K562 (cell line): ENCODE results near the gene ANO10. TPM values are rescaled to one million over a fixed set of nuclear protein-coding genes. Genes with fewer than 3 reads are reported as not detected.

Experiments
- ATAC-seq: fragments of 200-7000 bp; cut with Tn5 transposase; 3 replicates; pipeline ENCODE4 v1.9.1; 2020; ENCODE audit warnings: moderate library complexity
- BruUV-seq: library from RNA; stranded (reverse); fragments of 400-500 nt; replicated peaks from 2 replicates; lab custom pipeline; 2021; lab: Mats Ljungman, UMichigan
- CTCF ChIA-PET: fragments of 300-600 bp; formaldehyde crosslinking; extraction: SDS; loops from one replicate; lab custom pipeline; 2021; ENCODE audit warnings: low intra/inter-chr PET ratio; lab: Yijun Ruan, JAX
- POLR2A ChIA-PET: fragments of 300-600, 350-650 bp; sonication (Branson Sonifier 250); formaldehyde crosslinking; extraction: SDS; loops from one replicate; lab custom pipeline; 2021; ENCODE audit warnings: antibody characterized with exemption, inconsistent platforms; lab: Yijun Ruan, JAX
- DNase-seq, 4 experiments: peaks; one replicate each; pipeline versions ENCODE4 v3.0.0 to v3.0.0-alpha.2; 2011 to 2018; ENCODE audit warnings: low spot score in 3 of 4, mixed read lengths in 3 of 4; ENCODE audit errors: extremely low read depth in 1 of 4
- FAIRE-seq: peaks from 2 replicates; lab custom pipeline; 2011; peaks lifted over from hg19 to GRCh38; lab: Jason Lieb, UNC
- H2AFZ ChIP-seq: 2 replicates; pipeline ENCODE4 v1.6.0; 2011; ENCODE audit warnings: low read depth, low read length, control low read depth, inconsistent platforms
- H3K27ac ChIP-seq: fragments of 200-600 bp; 3 replicates; pipeline ENCODE4 v1.8.0; 2011; ENCODE audit warnings: low read depth, mild to moderate bottlenecking, control low read depth, inconsistent platforms, low read length, moderate library complexity, mixed read lengths; ENCODE audit errors: extremely low read depth
- H3K27me3 ChIP-seq, 2 experiments: fragments of 300-600 bp in 1 of 2; 2 replicates in 1 of 2; 3 replicates in 1 of 2; pipeline versions ENCODE4 v1.6.0 to v1.8.0; 2011; ENCODE audit warnings: inconsistent platforms in 2 of 2, low read length in 2 of 2, mild to moderate bottlenecking in 1 of 2, mixed read lengths in 1 of 2, moderate library complexity in 1 of 2; ENCODE audit not compliant: control insufficient read depth in 2 of 2, insufficient read depth in 2 of 2
- H3K36me3 ChIP-seq: fragments of 300-600 bp; 3 replicates; pipeline ENCODE4 v1.8.0; 2011; ENCODE audit warnings: mild to moderate bottlenecking, low read length, inconsistent platforms; ENCODE audit not compliant: control insufficient read depth, insufficient read depth
- H3K4me1 ChIP-seq, 2 experiments: fragments of 200-600 bp in 1 of 2; replicated peaks in 1 of 2; 2 replicates in 1 of 2; 3 replicates in 1 of 2; pipeline versions ENCODE4 v1.5.1 to v1.8.0; 2011; ENCODE audit warnings: inconsistent platforms in 2 of 2, low read length in 2 of 2, mild to moderate bottlenecking in 1 of 2, mixed read lengths in 1 of 2, moderate library complexity in 1 of 2; ENCODE audit not compliant: control insufficient read depth in 2 of 2, insufficient read depth in 2 of 2
- H3K4me2 ChIP-seq: 2 replicates; pipeline ENCODE4 v1.6.1; 2011; ENCODE audit warnings: low read length, control low read depth, inconsistent platforms, mixed read lengths; ENCODE audit not compliant: insufficient read depth
- H3K4me3 ChIP-seq: fragments of 200-600 bp; sonication (generic), shearing (Covaris generic); 2 replicates; pipeline ENCODE4 v1.5.1; 2016; ENCODE audit warnings: control low read depth, inconsistent platforms
- H3K79me2 ChIP-seq: fragments of 200-600 bp; 3 replicates; pipeline ENCODE4 v1.8.0; 2011; ENCODE audit warnings: low read length, inconsistent platforms; ENCODE audit not compliant: control insufficient read depth, insufficient read depth
- H3K9ac ChIP-seq, 2 experiments: 2 replicates each; pipeline versions ENCODE4 v1.6.0 to v1.6.1; 2011; ENCODE audit warnings: low read depth in 2 of 2, low read length in 2 of 2, control low read depth in 1 of 2, inconsistent platforms in 1 of 2, mild to moderate bottlenecking in 1 of 2, mixed read lengths in 1 of 2; ENCODE audit not compliant: insufficient read depth in 1 of 2
- H3K9me1 ChIP-seq: one replicate; pipeline ENCODE4 v1.6.0; 2011; ENCODE audit warnings: inconsistent platforms, mild to moderate bottlenecking, low read length, moderate library complexity; ENCODE audit not compliant: control insufficient read depth, insufficient read depth
- H3K9me3 ChIP-seq: replicated peaks from 2 replicates; pipeline ENCODE4 v1.5.1; 2011; ENCODE audit warnings: low read depth, low read length, inconsistent platforms; ENCODE audit not compliant: control insufficient read depth, insufficient read depth
- H4K20me1 ChIP-seq: replicated peaks from 2 replicates; pipeline ENCODE4 v1.6.1; 2011; ENCODE audit warnings: low read length, inconsistent platforms, mixed read lengths; ENCODE audit not compliant: control insufficient read depth, insufficient read depth
- E2F4 ChIP-seq: sonication (generic); formaldehyde crosslinking; IDR thresholded peaks from 2 replicates; pipeline ENCODE4 v1.8.0; 2022; ENCODE audit warnings: mild to moderate bottlenecking, low read depth, missing genetic modification reagents
- HNRNPUL1 ChIP-seq: fragments of 200-400 bp; formaldehyde crosslinking; IDR thresholded peaks from 2 replicates; pipeline ENCODE4 v1.6.1; 2017; ENCODE audit warnings: low read length
- IFI16 ChIP-seq: fragments of 250-450 bp; sonication (Bioruptor Pico); IDR thresholded peaks from 2 replicates; pipeline ENCODE4 v2.1.2; 2022; ENCODE audit warnings: mild to moderate bottlenecking, inconsistent platforms
- POU5F1 ChIP-seq: fragments of 150-350 bp; IDR thresholded peaks from 2 replicates; pipeline ENCODE4 v1.6.1; 2014; ENCODE audit warnings: borderline replicate concordance, low read length, low read depth, mild to moderate bottlenecking; ENCODE audit not compliant: partially characterized antibody
- RBM22 ChIP-seq: fragments of 200-400 bp; formaldehyde crosslinking; IDR thresholded peaks from 2 replicates; pipeline ENCODE4 v1.6.1; 2018; ENCODE audit warnings: low read length, low read depth; ENCODE audit not compliant: poor library complexity, severe bottlenecking
- RFX1 ChIP-seq: fragments of 450-650 bp; IDR thresholded peaks from 2 replicates; pipeline ENCODE4 v1.6.1; 2016; ENCODE audit warnings: mild to moderate bottlenecking, moderate library complexity
- RNF2 ChIP-seq: sonication (generic); IDR thresholded peaks from 2 replicates; pipeline ENCODE4 v1.6.1; 2016
- TARDBP ChIP-seq: fragments of 450-650 bp; IDR thresholded peaks from 2 replicates; pipeline ENCODE4 v1.6.1; 2016
- ZNF143 ChIP-seq: sonication (generic); formaldehyde crosslinking; IDR thresholded peaks from 2 replicates; pipeline ENCODE4 v1.9.0; 2022; ENCODE audit warnings: mild to moderate bottlenecking, missing genetic modification reagents
- ZNF175 ChIP-seq: fragments of 200-800 bp; sonication (Bioruptor generic); IDR thresholded peaks from 2 replicates; pipeline ENCODE4 v1.6.1; 2016; ENCODE audit warnings: low read depth, mild to moderate bottlenecking, missing genetic modification characterization, missing compliant biosample characterization
- ZNF3 ChIP-seq: fragments of 250-450 bp; sonication (Bioruptor Pico); IDR thresholded peaks from 2 replicates; pipeline ENCODE4 v1.5.0; 2021; ENCODE audit warnings: mild to moderate bottlenecking, moderate library complexity
- ZNF431 ChIP-seq: sonication (generic); formaldehyde crosslinking; IDR thresholded peaks from 2 replicates; pipeline ENCODE4 v1.8.0; 2022; ENCODE audit warnings: mild to moderate bottlenecking, missing genetic modification reagents
- WGBS: fragments of 100-300 bp; shearing (Covaris generic); methylation state at CpG from one replicate; pipeline ENCODE4 v1.1.6; 2016; ENCODE audit warnings: low coverage, mixed read lengths; ENCODE audit not compliant: insufficient coverage; ENCODE audit errors: missing lambda C conversion rate; 5-methylcytosine and 5-hydroxymethylcytosine counted together
- in situ Hi-C: fragments of 300-500 bp; cut with MboI; formaldehyde crosslinking; loops from 4 replicates; pipeline ENCODE4 v1.15.0; 2018; ENCODE audit warnings: inconsistent platforms, mixed read lengths
- intact Hi-C: fragments of 100-400 bp; cut with micrococcal nuclease; formaldehyde crosslinking; loops from 2 replicates; pipeline ENCODE4 v1.14.2; 2022
- polyA plus RNA-seq, 8 experiments: library from polyadenylated mRNA; depleted of rRNA in 4 of 8; stranded (reverse) in 5 of 8; unstranded in 3 of 8; fragments of >200 nt; fragmentation: Nextera tagmentation in 2 of 8; fragmentation: Illumina TruSeq in 1 of 8; extraction: Ambion mirVana in 2 of 8; extraction: Trizol in 1 of 8; gene quantifications; 2 replicates each; pipeline versions ENCODE4 v1.2.1 to v1.2.3, GENCODE V29; 2011 to 2014; ENCODE audit warnings: inconsistent platforms in 1 of 8, missing spikeins in 1 of 8
- total RNA-seq, 7 experiments: library from RNA; depleted of rRNA in 6 of 7; stranded (reverse); fragments of >200 nt in 6 of 7; fragmentation: Illumina TruSeq in 2 of 7; extraction: Trizol in 2 of 7; gene quantifications; 2 replicates each; pipeline versions ENCODE4 v1.2.1 to v1.2.3, GENCODE V29; 2011 to 2021; ENCODE audit warnings: low replicate concordance in 1 of 7
- TF ChIP-seq, protein P1 (sequence below): fragments of 450-650 bp; IDR thresholded peaks from 2 replicates; pipeline ENCODE4 v1.6.1; 2018; ENCODE audit not compliant: partially characterized antibody
- TF ChIP-seq, protein P2 (sequence below): fragments of 450-650 bp; formaldehyde crosslinking; IDR thresholded peaks from 2 replicates; pipeline ENCODE4 v1.4.0; 2022; ENCODE audit warnings: missing genetic modification characterization

ANO10 gene
- total and polyA plus RNA-seq, 9 of the 15 experiments (the other 6 are each of a cell fraction or from before 2014, with no cell fraction given), result 6.4 to 46.0 (median 32.3) TPM

DNA sequence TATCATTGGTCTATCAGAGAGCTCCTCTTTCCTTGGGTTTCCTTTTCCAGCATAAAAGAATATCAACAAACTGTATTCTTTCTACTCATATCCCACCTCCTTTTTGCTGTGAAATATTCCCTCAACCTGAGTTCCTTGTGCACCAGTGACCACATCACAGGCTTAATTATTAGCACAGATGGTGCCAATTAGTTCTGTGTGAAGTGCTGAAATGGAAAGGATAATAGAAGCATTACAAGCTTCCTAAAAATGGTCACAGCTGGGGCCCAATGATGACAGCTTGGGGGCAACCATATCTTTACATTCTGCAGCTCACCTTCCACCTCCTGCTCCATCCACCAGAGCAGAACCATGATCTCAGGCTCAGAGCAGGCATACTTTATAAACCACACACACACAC is 84.6 kb downstream of the ANO10 start (continued):
- no peak for TF ChIP-seq POU5F1
- no peak for TF ChIP-seq RBM22
- TF ChIP-seq RFX1, result no peak
- no peak for TF ChIP-seq RNF2

DNA sequence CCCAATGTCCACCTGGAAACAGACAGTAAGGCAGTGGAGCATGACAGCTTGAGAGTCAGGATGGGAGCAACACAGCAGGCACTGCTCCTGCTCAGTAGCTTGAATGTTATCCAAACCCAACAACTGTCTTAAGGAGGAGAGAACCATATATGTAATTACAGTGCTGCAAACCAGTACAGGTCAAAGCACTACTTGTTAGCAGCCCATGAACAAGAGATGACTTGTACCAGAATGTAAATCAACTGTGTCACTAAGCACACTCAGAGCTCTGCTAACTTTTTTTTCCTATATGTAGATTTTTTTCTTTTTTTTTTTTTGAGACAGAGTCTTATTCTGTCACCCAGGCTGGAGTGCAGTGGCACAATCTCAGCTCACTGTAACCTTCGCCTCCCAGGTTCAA is 87.1 kb downstream of the ANO10 start:
- Histone ChIP-seq H3K9me1 (no peaks in the 10 kb centered on the region), H2AFZ (no peak overlapping the region), H3K27ac (no peak overlapping the region), H3K27me3 (no peaks in the 10 kb centered on the region), H3K4me3 (no peak overlapping the region), H3K4me2 (no peak overlapping the region), H3K9me3 (no peaks in the 10 kb centered on the region), H3K9ac (no peak overlapping the region), H4K20me1 (0 out of 2 replicates have a peak, but pooled peaks cover 2% of the 10 kb centered on the region), H3K79me2 (no peaks in the 10 kb centered on the region), H3K36me3 (no peaks in the 10 kb centered on the region), H3K4me1 (no peaks in the 10 kb centered on the region)
- no peak for DNase-seq
- no peak for FAIRE-seq
- in situ Hi-C loops (loop anchor here (25.0 kb wide), 1 partner anchor 653 kb away; no protein-coding TSS in a partner anchor), intact Hi-C loops (no loop called here)
- no CpG with 5 or more reads among the region's 1 CpG for WGBS
- ChIA-PET CTCF (no interaction called here), POLR2A (interaction anchor here (0.6 to 3.2 kb wide), 3 partner anchors 11 to 194 kb away, joined by 3 to 14 read pairs (median 3); no protein-coding TSS in a partner anchor)
- no TSS peak for BruUV-seq
- no peak for ATAC-seq
- no peak for TF ChIP-seq HNRNPUL1
- no peak for TF ChIP-seq ZNF431
- TF ChIP-seq, protein P1, sequence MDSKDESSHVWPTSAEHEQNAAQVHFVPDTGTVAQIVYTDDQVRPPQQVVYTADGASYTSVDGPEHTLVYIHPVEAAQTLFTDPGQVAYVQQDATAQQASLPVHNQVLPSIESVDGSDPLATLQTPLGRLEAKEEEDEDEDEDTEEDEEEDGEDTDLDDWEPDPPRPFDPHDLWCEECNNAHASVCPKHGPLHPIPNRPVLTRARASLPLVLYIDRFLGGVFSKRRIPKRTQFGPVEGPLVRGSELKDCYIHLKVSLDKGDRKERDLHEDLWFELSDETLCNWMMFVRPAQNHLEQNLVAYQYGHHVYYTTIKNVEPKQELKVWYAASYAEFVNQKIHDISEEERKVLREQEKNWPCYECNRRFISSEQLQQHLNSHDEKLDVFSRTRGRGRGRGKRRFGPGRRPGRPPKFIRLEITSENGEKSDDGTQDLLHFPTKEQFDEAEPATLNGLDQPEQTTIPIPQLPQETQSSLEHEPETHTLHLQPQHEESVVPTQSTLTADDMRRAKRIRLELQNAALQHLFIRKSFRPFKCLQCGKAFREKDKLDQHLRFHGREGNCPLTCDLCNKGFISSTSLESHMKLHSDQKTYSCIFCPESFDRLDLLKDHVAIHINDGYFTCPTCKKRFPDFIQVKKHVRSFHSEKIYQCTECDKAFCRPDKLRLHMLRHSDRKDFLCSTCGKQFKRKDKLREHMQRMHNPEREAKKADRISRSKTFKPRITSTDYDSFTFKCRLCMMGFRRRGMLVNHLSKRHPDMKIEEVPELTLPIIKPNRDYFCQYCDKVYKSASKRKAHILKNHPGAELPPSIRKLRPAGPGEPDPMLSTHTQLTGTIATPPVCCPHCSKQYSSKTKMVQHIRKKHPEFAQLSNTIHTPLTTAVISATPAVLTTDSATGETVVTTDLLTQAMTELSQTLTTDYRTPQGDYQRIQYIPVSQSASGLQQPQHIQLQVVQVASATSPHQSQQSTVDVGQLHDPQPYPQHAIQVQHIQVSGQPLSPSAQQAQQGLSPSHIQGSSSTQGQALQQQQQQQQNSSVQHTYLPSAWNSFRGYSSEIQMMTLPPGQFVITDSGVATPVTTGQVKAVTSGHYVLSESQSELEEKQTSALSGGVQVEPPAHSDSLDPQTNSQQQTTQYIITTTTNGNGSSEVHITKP, result no peak
- TF ChIP-seq TARDBP, result no peak
- no peak for TF ChIP-seq ZNF3 (CRISPR knock-in tag)
- no peak for TF ChIP-seq IFI16 (CRISPR knock-in tag)
- TF ChIP-seq ZNF143 (CRISPR knock-in tag), result no peak
- no peak for TF ChIP-seq ZNF175 (CRISPR knock-in tag)
- no peak for TF ChIP-seq E2F4
- TF ChIP-seq, protein P2, sequence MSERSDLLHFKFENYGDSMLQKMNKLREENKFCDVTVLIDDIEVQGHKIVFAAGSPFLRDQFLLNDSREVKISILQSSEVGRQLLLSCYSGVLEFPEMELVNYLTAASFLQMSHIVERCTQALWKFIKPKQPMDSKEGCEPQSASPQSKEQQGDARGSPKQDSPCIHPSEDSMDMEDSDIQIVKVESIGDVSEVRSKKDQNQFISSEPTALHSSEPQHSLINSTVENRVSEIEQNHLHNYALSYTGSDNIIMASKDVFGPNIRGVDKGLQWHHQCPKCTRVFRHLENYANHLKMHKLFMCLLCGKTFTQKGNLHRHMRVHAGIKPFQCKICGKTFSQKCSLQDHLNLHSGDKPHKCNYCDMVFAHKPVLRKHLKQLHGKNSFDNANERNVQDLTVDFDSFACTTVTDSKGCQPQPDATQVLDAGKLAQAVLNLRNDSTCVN, result no peak
